Body of pancreas (tissue), 4 donors: ENCODE measurements around the gene DAB1.

Source experiments
- CTCF ChIP-seq, 7 experiments: fragments of 450-650 bp in 4 of 7; fragments of 200-600 bp in 3 of 7; sonication (generic) in 3 of 7; IDR thresholded peaks; one replicate each; pipeline ENCODE4 v1.5.1; 2016 to 2019; ENCODE audit warnings: antibody characterized with exemption in 7 of 7
- POLR2A ChIP-seq, 3 donors: fragments of 450-650 bp; IDR thresholded peaks; one replicate each; pipeline ENCODE4 v1.6.1; 2016; ENCODE audit warnings: antibody characterized with exemption in 3 of 3, mild to moderate bottlenecking in 2 of 3

GRCh38 chr1:57309630-57310029, 114.2 kb downstream of the DAB1 start:
- TF ChIP-seq CTCF (IDR thresholded peaks at IDR 0.05): no peak
- no peak for TF ChIP-seq POLR2A (IDR thresholded peaks at IDR 0.05)
